Large intestine (tissue), 3 donors: ENCODE data around the gene LRGUK. TPM values are rescaled to one million over a fixed set of nuclear protein-coding genes. Genes with fewer than 3 reads are reported as not detected.

ENCODE experiments used
- DNase-seq, 2 donors: peaks; one replicate each; pipeline versions ENCODE4 v3.0.0 to v3.0.0-alpha.2; 2013
- H3K27ac ChIP-seq: one replicate; pipeline ENCODE4 v1.5.1; 2013; ENCODE audit warnings: low read length
- H3K27me3 ChIP-seq: 2 replicates; pipeline ENCODE4 v1.6.1; 2013; ENCODE audit warnings: low read length; ENCODE audit not compliant: control insufficient read depth, insufficient read depth
- H3K36me3 ChIP-seq: 2 replicates; pipeline ENCODE4 v1.6.1; 2013; ENCODE audit warnings: low read length; ENCODE audit not compliant: control insufficient read depth, insufficient read depth
- H3K4me1 ChIP-seq: one replicate; pipeline ENCODE4 v1.6.1; 2013; ENCODE audit warnings: low read length; ENCODE audit not compliant: control insufficient read depth, insufficient read depth
- H3K4me3 ChIP-seq: one replicate; pipeline ENCODE4 v1.5.1; 2013; ENCODE audit warnings: low read length
- H3K9me3 ChIP-seq: one replicate; pipeline ENCODE4 v1.6.1; 2013; ENCODE audit warnings: mild to moderate bottlenecking, low read depth, low read length, moderate library complexity; ENCODE audit not compliant: control insufficient read depth
- WGBS: methylation state at CpG from one replicate; pipeline ENCODE4 v1.1.5; 2013; ENCODE audit warnings: low lambda C conversion rate; ENCODE audit not compliant: insufficient coverage; 5-methylcytosine and 5-hydroxymethylcytosine counted together
- polyA plus RNA-seq: library from polyadenylated mRNA; unstranded; fragments of 120-200 nt; gene quantifications from one replicate; pipeline ENCODE4 v1.2.1, GENCODE V29; 2013

LRGUK gene
- polyA plus RNA-seq, 1 donor, result 0.30 TPM

GRCh38 chr7:134184767-134185166 is 57.6 kb downstream of the LRGUK start:
- Histone ChIP-seq H3K27ac (no peak overlapping the region), H3K4me1 (no peaks in the 10 kb centered on the region), H3K27me3 (no peaks in the 10 kb centered on the region), H3K36me3 (no peaks in the 10 kb centered on the region), H3K9me3 (no peaks in the 10 kb centered on the region), H3K4me3 (no peak overlapping the region)
- no CpG with 5 or more reads among the region's 3 CpGs for WGBS
- no peak for DNase-seq

- H3K4me3 ChIP-seq, result no peak overlapping the region
- WGBS, result 80% methylated on average over 1 of the region's 3 CpGs
- no peaks in the 10 kb centered on the region for H3K27me3 ChIP-seq
- DNase-seq, result no peak
- H3K4me1 ChIP-seq, result no peaks in the 10 kb centered on the region
- no peak overlapping the region for H3K27ac ChIP-seq
- no peaks in the 10 kb centered on the region for H3K36me3 ChIP-seq
- H3K9me3 ChIP-seq, result no peaks in the 10 kb centered on the region
Observed at GRCh38 chr7:134186027-134186426, 58.9 kb downstream of the LRGUK start.

GRCh38 chr7:134186801-134187200 is 59.7 kb downstream of the LRGUK start:
- Histone ChIP-seq H3K4me3 (no peak overlapping the region), H3K27me3 (no peaks in the 10 kb centered on the region), H3K36me3 (no peaks in the 10 kb centered on the region), H3K9me3 (no peaks in the 10 kb centered on the region), H3K4me1 (no peaks in the 10 kb centered on the region), H3K27ac (no peak overlapping the region)
- 92% methylated on average over 2 of the region's 2 CpGs for WGBS
- DNase-seq, result no peak

DNA sequence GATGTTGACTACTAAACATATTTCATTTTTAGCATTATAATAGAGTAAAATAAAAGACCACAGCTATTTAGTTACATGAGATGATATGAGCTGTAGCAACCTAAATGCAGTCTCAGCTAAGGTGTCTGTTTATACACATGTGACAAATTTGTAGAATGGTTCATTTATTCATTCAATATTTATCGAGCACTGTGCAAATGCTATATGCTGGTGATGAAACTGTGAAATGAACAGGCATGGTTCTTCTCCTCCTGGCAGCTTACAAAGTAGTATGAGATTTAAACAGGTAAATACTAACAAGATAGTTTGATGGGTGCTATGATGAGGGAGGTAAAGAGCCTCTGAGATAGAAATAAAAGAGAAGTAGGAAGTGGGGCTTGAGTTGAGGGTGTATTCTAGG is 60.8 kb downstream of the LRGUK start:
- no CpG with 5 or more reads among the region's 1 CpG for WGBS
- Histone ChIP-seq H3K27ac (no peak overlapping the region), H3K4me3 (no peak overlapping the region), H3K36me3 (no peaks in the 10 kb centered on the region), H3K27me3 (no peaks in the 10 kb centered on the region), H3K4me1 (no peaks in the 10 kb centered on the region), H3K9me3 (no peaks in the 10 kb centered on the region)
- no peak for DNase-seq

GRCh38 chr7:134188311-134188710 is 61.2 kb downstream of the LRGUK start:
- 80% methylated on average over 1 of the region's 4 CpGs for WGBS
- no peak overlapping the region for H3K4me3 ChIP-seq
- no peaks in the 10 kb centered on the region for H3K27me3 ChIP-seq
- DNase-seq, result no peak
- H3K4me1 ChIP-seq, result no peaks in the 10 kb centered on the region
- no peaks in the 10 kb centered on the region for H3K9me3 ChIP-seq
- H3K27ac ChIP-seq, result no peak overlapping the region
- no peaks in the 10 kb centered on the region for H3K36me3 ChIP-seq

- Histone ChIP-seq H3K4me3 (no peak overlapping the region), H3K36me3 (no peaks in the 10 kb centered on the region), H3K27me3 (no peaks in the 10 kb centered on the region), H3K27ac (no peak overlapping the region), H3K4me1 (no peaks in the 10 kb centered on the region), H3K9me3 (no peaks in the 10 kb centered on the region)
- no peak for DNase-seq
Observed at GRCh38 chr7:134189559-134189958, 62.4 kb downstream of the LRGUK start.

DNA sequence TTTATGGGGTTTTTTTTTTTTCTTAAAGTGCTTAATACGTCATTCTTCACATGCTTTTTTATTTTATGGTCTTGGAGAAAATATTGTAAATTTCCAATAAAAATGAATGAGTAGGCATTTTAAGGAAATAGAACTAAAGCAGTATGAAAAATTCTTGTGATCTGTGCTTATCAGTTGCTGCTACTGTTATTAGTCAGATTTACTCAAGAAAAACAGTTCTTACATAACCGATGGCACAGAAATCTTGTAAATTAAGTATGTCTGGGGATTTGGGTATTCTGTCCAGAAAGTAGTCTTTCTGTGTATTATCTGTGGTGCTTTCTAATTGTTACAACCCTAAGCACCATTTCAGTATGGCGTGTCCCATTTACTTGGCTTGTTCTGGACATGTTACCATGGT is 64.7 kb downstream of the LRGUK start:
- H3K4me1 ChIP-seq, result no peaks in the 10 kb centered on the region
- no peaks in the 10 kb centered on the region for H3K27me3 ChIP-seq
- no peak overlapping the region for H3K27ac ChIP-seq
- H3K4me3 ChIP-seq, result no peak overlapping the region
- no peaks in the 10 kb centered on the region for H3K36me3 ChIP-seq
- DNase-seq, result no peak
- H3K9me3 ChIP-seq, result no peaks in the 10 kb centered on the region
- WGBS, result 88% methylated on average over 1 of the region's 3 CpGs

DNA sequence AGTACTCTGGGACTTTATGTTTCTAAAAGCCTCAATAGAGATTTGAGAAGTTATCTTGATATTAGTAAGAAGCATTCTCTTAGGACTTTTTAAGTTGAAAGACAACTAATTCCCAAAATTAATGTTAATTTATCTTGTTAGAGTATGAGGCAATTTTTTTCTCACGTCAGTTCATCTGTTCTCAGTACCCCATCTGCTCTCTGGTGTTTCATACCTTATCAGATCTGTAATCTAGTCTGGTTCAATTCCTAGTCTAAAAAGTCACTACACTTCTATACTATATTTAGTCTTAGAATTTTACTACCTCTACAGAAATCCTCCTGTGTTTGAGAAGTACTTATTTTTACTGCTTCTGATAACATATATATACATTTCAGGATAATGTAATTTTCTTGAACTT is 66.1 kb downstream of the LRGUK start:
- H3K36me3 ChIP-seq, result no peaks in the 10 kb centered on the region
- 78% methylated on average over 1 of the region's 1 CpG for WGBS
- H3K27ac ChIP-seq, result no peak overlapping the region
- H3K4me1 ChIP-seq, result no peaks in the 10 kb centered on the region
- no peaks in the 10 kb centered on the region for H3K27me3 ChIP-seq
- no peak for DNase-seq
- no peak overlapping the region for H3K4me3 ChIP-seq
- no peaks in the 10 kb centered on the region for H3K9me3 ChIP-seq

DNA sequence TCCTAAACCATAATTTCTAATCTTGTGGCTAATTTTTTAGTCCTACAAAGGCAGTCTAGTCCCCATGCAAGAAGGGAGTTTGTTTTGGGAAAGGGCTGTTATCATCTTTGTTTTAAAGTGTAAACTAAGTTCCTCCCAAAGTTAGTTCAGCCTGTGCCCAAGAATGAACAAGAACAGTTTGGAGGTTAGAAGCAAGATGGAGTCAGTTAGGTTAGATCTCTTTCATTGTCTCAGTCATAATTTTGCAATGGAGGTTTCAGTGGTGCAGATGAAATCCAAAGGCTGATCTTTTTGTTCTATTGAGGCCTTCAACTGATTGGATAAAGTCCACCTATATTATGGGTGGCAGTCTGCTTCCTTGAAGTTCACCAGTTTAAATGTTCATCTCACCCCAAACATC is 68.1 kb downstream of the LRGUK start:
- Histone ChIP-seq H3K4me3 (no peak overlapping the region), H3K27me3 (no peaks in the 10 kb centered on the region), H3K4me1 (no peaks in the 10 kb centered on the region), H3K36me3 (no peaks in the 10 kb centered on the region), H3K9me3 (no peaks in the 10 kb centered on the region), H3K27ac (no peak overlapping the region)
- no peak for DNase-seq

DNA sequence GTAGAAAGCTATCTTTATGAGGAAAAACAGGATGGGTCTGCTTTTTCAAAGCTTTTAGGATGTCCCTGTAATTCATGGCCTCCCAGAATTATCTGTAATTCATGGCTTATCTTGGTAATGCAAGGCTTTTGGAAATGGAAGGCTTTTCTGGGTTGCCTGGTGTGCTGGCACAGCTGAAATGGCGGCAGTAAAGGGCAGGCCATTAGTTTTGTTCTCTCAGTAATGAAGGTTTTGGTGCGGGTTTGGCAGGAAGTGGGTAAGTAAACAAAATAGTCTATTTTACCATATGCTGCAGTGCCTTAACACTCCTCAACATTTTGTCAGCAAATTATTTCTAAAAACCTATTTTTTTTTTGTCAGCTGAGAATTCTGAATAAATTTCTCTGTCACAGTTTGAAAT is 69.3 kb downstream of the LRGUK start:
- H3K36me3 ChIP-seq, result no peaks in the 10 kb centered on the region
- no peaks in the 10 kb centered on the region for H3K27me3 ChIP-seq
- DNase-seq, result no peak
- no peak overlapping the region for H3K4me3 ChIP-seq
- H3K27ac ChIP-seq, result no peak overlapping the region
- no peaks in the 10 kb centered on the region for H3K4me1 ChIP-seq
- WGBS, result 60% methylated on average over 1 of the region's 2 CpGs
- no peaks in the 10 kb centered on the region for H3K9me3 ChIP-seq

DNA sequence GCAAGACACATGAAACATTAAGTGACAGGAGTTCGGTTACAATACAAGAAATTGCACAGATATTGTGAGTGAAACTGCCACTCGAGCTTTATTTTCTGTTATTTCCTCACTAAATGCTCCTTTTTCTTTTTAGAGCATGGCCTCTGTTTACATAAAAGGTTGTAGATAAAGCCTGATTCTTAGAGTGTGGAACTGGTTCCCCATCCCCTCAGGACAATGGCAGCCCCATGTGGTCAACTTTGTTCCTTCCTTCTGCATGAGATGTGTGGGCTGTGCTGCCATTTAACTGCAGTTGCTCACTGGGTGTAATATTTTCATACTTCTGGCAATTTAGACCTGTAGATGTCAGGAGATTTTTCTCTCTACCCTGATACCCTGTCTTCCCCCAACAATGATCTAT is 70.2 kb downstream of the LRGUK start:
- no peaks in the 10 kb centered on the region for H3K9me3 ChIP-seq
- H3K4me3 ChIP-seq, result no peak overlapping the region
- no peak for DNase-seq
- H3K4me1 ChIP-seq, result no peaks in the 10 kb centered on the region
- 60% methylated on average over 1 of the region's 2 CpGs for WGBS
- no peaks in the 10 kb centered on the region for H3K27me3 ChIP-seq
- no peaks in the 10 kb centered on the region for H3K36me3 ChIP-seq
- no peak overlapping the region for H3K27ac ChIP-seq
